Measurements from ENCODE around the gene TMEM120B. TPM values are rescaled to one million over a fixed set of nuclear protein-coding genes. Genes with fewer than 3 reads are reported as not detected.
"Not testable (repeated sequence)": the region's sequence is repeated elsewhere in the genome, so short reads cannot be mapped to it uniquely, and the experiment has no call there.

TMEM120B gene
- polyA plus RNA-seq, 1 donor from 2014 or later = 9.8 TPM

- H3K4me2 ChIP-seq (ENCODE audit: low read length) = no peak overlapping the region
- no peaks in the 10 kb centered on the region for H3K9me2 ChIP-seq (ENCODE audit: insufficient read depth, low read length)
- no peaks in the 10 kb centered on the region for H3F3A ChIP-seq (ENCODE audit: insufficient read depth, low read length, poor library complexity, severe bottlenecking)
- no peaks in the 10 kb centered on the region for H3K79me2 ChIP-seq (replicated peaks; ENCODE audit: insufficient read depth, low read length)
- no peak for TF ChIP-seq RAD21 (conservative IDR thresholded peaks at IDR 0.05)
- TF ChIP-seq SMC3 (conservative IDR thresholded peaks at IDR 0.05; ENCODE audit: poor library complexity) = no peak
- TF ChIP-seq POLR2AphosphoS5 (IDR thresholded peaks at IDR 0.05) = no peak
- TF ChIP-seq EZH2 (IDR thresholded peaks at IDR 0.05; ENCODE audit: borderline replicate concordance, insufficient read depth, low read length, poor library complexity, severe bottlenecking) = no peak
- TF ChIP-seq, protein P1, sequence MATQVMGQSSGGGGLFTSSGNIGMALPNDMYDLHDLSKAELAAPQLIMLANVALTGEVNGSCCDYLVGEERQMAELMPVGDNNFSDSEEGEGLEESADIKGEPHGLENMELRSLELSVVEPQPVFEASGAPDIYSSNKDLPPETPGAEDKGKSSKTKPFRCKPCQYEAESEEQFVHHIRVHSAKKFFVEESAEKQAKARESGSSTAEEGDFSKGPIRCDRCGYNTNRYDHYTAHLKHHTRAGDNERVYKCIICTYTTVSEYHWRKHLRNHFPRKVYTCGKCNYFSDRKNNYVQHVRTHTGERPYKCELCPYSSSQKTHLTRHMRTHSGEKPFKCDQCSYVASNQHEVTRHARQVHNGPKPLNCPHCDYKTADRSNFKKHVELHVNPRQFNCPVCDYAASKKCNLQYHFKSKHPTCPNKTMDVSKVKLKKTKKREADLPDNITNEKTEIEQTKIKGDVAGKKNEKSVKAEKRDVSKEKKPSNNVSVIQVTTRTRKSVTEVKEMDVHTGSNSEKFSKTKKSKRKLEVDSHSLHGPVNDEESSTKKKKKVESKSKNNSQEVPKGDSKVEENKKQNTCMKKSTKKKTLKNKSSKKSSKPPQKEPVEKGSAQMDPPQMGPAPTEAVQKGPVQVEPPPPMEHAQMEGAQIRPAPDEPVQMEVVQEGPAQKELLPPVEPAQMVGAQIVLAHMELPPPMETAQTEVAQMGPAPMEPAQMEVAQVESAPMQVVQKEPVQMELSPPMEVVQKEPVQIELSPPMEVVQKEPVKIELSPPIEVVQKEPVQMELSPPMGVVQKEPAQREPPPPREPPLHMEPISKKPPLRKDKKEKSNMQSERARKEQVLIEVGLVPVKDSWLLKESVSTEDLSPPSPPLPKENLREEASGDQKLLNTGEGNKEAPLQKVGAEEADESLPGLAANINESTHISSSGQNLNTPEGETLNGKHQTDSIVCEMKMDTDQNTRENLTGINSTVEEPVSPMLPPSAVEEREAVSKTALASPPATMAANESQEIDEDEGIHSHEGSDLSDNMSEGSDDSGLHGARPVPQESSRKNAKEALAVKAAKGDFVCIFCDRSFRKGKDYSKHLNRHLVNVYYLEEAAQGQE (IDR thresholded peaks at IDR 0.05; ENCODE audit: borderline replicate concordance) = no peak
- no peak for TF ChIP-seq TAF1 (IDR thresholded peaks at IDR 0.05; ENCODE audit: low read depth)
- no peak for TF ChIP-seq EP300 (conservative IDR thresholded peaks at IDR 0.05; ENCODE audit: poor library complexity, severe bottlenecking)
- no peak for TF ChIP-seq MXI1 (conservative IDR thresholded peaks at IDR 0.05; ENCODE audit: poor library complexity, severe bottlenecking)
- TF ChIP-seq, protein P2, sequence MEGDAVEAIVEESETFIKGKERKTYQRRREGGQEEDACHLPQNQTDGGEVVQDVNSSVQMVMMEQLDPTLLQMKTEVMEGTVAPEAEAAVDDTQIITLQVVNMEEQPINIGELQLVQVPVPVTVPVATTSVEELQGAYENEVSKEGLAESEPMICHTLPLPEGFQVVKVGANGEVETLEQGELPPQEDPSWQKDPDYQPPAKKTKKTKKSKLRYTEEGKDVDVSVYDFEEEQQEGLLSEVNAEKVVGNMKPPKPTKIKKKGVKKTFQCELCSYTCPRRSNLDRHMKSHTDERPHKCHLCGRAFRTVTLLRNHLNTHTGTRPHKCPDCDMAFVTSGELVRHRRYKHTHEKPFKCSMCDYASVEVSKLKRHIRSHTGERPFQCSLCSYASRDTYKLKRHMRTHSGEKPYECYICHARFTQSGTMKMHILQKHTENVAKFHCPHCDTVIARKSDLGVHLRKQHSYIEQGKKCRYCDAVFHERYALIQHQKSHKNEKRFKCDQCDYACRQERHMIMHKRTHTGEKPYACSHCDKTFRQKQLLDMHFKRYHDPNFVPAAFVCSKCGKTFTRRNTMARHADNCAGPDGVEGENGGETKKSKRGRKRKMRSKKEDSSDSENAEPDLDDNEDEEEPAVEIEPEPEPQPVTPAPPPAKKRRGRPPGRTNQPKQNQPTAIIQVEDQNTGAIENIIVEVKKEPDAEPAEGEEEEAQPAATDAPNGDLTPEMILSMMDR (IDR thresholded peaks at IDR 0.05; ENCODE audit: poor library complexity, severe bottlenecking) = no peak
- no peak overlapping the region for H3K4me3 ChIP-seq (ENCODE audit: low read length)
- no peaks in the 10 kb centered on the region for H3K27me3 ChIP-seq (ENCODE audit: insufficient read depth, low read depth, low read length)
- no peak overlapping the region for H2AFZ ChIP-seq (ENCODE audit: low read depth, low read length)
- H3K27ac ChIP-seq (ENCODE audit: low read length) = no peak overlapping the region
- H4K20me1 ChIP-seq (ENCODE audit: insufficient read depth) = no peaks in the 10 kb centered on the region
- no peak overlapping the region for H3K9ac ChIP-seq (ENCODE audit: low read length)
- H3K9me3 ChIP-seq (ENCODE audit: low read length) = no peaks in the 10 kb centered on the region
- no peaks in the 10 kb centered on the region for H3K36me3 ChIP-seq (ENCODE audit: insufficient read depth, low read length)
These were observed 42.3 kb downstream of the TMEM120B start for GRCh38 chr12:121754836-121755235.

DNA sequence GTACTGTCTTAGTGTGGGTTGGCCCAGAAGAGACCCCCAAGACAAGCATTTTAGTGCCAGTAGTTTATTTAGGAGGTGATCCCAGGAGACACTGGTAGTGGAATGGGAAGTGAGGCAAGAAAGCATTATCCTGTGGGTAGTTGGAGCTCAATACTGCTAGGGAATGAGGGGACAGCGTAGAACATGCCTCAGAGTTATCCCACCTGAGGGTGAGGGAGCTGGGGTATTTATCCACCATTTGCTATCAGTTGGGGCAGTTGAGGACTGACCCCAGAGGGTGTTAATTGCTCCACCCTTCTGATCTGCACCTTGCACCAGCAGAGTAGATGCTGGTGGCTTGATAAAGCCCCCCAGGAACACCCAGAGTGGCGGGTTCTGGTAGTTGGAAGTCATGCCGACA, 43.0 kb downstream of the TMEM120B start:
- H3K9ac ChIP-seq (ENCODE audit: low read length) = no peak overlapping the region
- H3K36me3 ChIP-seq (ENCODE audit: insufficient read depth, low read length) = no peaks in the 10 kb centered on the region
- no peaks in the 10 kb centered on the region for H3K9me2 ChIP-seq (ENCODE audit: insufficient read depth, low read length)
- H3K27ac ChIP-seq (ENCODE audit: low read length) = no peak overlapping the region
- H3K9me3 ChIP-seq (ENCODE audit: low read length) = no peaks in the 10 kb centered on the region
- no peak overlapping the region for H3K4me3 ChIP-seq (ENCODE audit: low read length)
- H3F3A ChIP-seq (ENCODE audit: insufficient read depth, low read length, poor library complexity, severe bottlenecking) = no peaks in the 10 kb centered on the region
- H3K79me2 ChIP-seq (replicated peaks; ENCODE audit: insufficient read depth, low read length) = no peaks in the 10 kb centered on the region
- TF ChIP-seq POLR2AphosphoS5 (IDR thresholded peaks at IDR 0.05) (no peak), EP300 (conservative IDR thresholded peaks at IDR 0.05; ENCODE audit: poor library complexity, severe bottlenecking) (no peak), RAD21 (conservative IDR thresholded peaks at IDR 0.05) (no peak), TAF1 (IDR thresholded peaks at IDR 0.05; ENCODE audit: low read depth) (no peak)
- TF ChIP-seq, protein P1 (IDR thresholded peaks at IDR 0.05; ENCODE audit: borderline replicate concordance) = no peak
- no peaks in the 10 kb centered on the region for H4K20me1 ChIP-seq (ENCODE audit: insufficient read depth)
- no peak overlapping the region for H3K4me2 ChIP-seq (ENCODE audit: low read length)
- H2AFZ ChIP-seq (ENCODE audit: low read depth, low read length) = no peak overlapping the region
- no peaks in the 10 kb centered on the region for H3K27me3 ChIP-seq (ENCODE audit: insufficient read depth, low read depth, low read length)

GRCh38 chr12:121758536-121758935, 46.0 kb downstream of the TMEM120B start:
- not testable (repeated sequence) for H2AFZ ChIP-seq (ENCODE audit: low read depth, low read length); H3F3A ChIP-seq (ENCODE audit: insufficient read depth, low read length, poor library complexity, severe bottlenecking); H4K20me1 ChIP-seq (ENCODE audit: insufficient read depth); H3K79me2 ChIP-seq (replicated peaks; ENCODE audit: insufficient read depth, low read length); H3K27ac ChIP-seq (ENCODE audit: low read length); H3K4me3 ChIP-seq (ENCODE audit: low read length); H3K9me2 ChIP-seq (ENCODE audit: insufficient read depth, low read length); H3K9me3 ChIP-seq (ENCODE audit: low read length); H3K4me2 ChIP-seq (ENCODE audit: low read length); H3K36me3 ChIP-seq (ENCODE audit: insufficient read depth, low read length); H3K9ac ChIP-seq (ENCODE audit: low read length); H3K27me3 ChIP-seq (ENCODE audit: insufficient read depth, low read depth, low read length)
